Measurements from ENCODE around the gene ZNF611. TPM values are rescaled to one million over a fixed set of nuclear protein-coding genes. Genes with fewer than 3 reads are reported as not detected.

Gene ZNF611
- total and polyA plus RNA-seq, 9 of the 15 experiments (the other 6 are each of a cell fraction or from before 2014, with no cell fraction given) = 3.7 to 29.6 (median 12.8) TPM

GRCh38 chr19:52690369-52691214, 44.3 kb downstream of the ZNF611 start (continued):
- TF ChIP-seq E2F8 (IDR thresholded peaks at IDR 0.05; ENCODE audit: low read depth, partially characterized antibody) = peak; percentile 47
- no peak for TF ChIP-seq TGIF2 (CRISPR knock-in tag; IDR thresholded peaks at IDR 0.05)
- peak; percentile 62 for TF ChIP-seq GABPA (tag; conservative IDR thresholded peaks at IDR 0.05; ENCODE audit: low read depth)
- TF ChIP-seq RCOR1 (IDR thresholded peaks at IDR 0.05; ENCODE audit: borderline replicate concordance in 1 of 2, low read depth in 2 of 2, low read length in 2 of 2) = no peak
- TF ChIP-seq ZC3H11A (IDR thresholded peaks at IDR 0.05; ENCODE audit: low read depth, low read length) = no peak
- peak; percentile 35; the same call in 1 of the 2 replicates for TF ChIP-seq CBFA2T3 (IDR thresholded peaks at IDR 0.05)
- no peak for TF ChIP-seq ZBTB49 (CRISPR knock-in tag; IDR thresholded peaks at IDR 0.05; ENCODE audit: borderline replicate concordance)
- no peak for TF ChIP-seq HDAC3 (IDR thresholded peaks at IDR 0.05; ENCODE audit: borderline replicate concordance, partially characterized antibody)
- no peak for TF ChIP-seq HES1 (IDR thresholded peaks at IDR 0.05; ENCODE audit: low read depth)
- TF ChIP-seq CGGBP1 (CRISPR knock-in tag; IDR thresholded peaks at IDR 0.05) = no peak
- peak; percentile 27; the same call in 1 of the 2 replicates for TF ChIP-seq DEAF1 (CRISPR knock-in tag; IDR thresholded peaks at IDR 0.05)
- peak; percentile 79 for TF ChIP-seq POLR2B (IDR thresholded peaks at IDR 0.05; ENCODE audit: low read depth, partially characterized antibody)
- TF ChIP-seq TARDBP (IDR thresholded peaks at IDR 0.05) = no peak
- no peak for TF ChIP-seq MLX (CRISPR knock-in tag; conservative IDR thresholded peaks at IDR 0.05)

Data from K562 (cell line).